Measurements from ENCODE around the gene AADACL4.

- TF ChIP-seq, protein P1, sequence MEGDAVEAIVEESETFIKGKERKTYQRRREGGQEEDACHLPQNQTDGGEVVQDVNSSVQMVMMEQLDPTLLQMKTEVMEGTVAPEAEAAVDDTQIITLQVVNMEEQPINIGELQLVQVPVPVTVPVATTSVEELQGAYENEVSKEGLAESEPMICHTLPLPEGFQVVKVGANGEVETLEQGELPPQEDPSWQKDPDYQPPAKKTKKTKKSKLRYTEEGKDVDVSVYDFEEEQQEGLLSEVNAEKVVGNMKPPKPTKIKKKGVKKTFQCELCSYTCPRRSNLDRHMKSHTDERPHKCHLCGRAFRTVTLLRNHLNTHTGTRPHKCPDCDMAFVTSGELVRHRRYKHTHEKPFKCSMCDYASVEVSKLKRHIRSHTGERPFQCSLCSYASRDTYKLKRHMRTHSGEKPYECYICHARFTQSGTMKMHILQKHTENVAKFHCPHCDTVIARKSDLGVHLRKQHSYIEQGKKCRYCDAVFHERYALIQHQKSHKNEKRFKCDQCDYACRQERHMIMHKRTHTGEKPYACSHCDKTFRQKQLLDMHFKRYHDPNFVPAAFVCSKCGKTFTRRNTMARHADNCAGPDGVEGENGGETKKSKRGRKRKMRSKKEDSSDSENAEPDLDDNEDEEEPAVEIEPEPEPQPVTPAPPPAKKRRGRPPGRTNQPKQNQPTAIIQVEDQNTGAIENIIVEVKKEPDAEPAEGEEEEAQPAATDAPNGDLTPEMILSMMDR (IDR thresholded peaks at IDR 0.05): no peak
- no peak for TF ChIP-seq EZH2 (IDR thresholded peaks at IDR 0.05; ENCODE audit: borderline replicate concordance, insufficient read depth, low read depth, low read length, poor library complexity, severe bottlenecking)
These were observed 17.0 kb upstream of the AADACL4 start for GRCh38 chr1:12626888-12627287.

Measured in B cell (primary cell).